Gastrocnemius medialis (tissue), 4 donors: ENCODE data around the gene TBL3.

ENCODE experiments used
- CTCF ChIP-seq, 5 experiments: fragments of 450-650 bp in 3 of 5; fragments of 200-600 bp in 2 of 5; sonication (generic) in 2 of 5; IDR thresholded peaks in 4 of 5; conservative IDR thresholded peaks in 1 of 5; 1 replicate in 4 of 5; 2 replicates in 1 of 5; pipeline ENCODE4 v1.5.1; 2016 to 2019; ENCODE audit warnings: antibody characterized with exemption in 5 of 5, mild to moderate bottlenecking in 3 of 5, moderate library complexity in 3 of 5
- POLR2A ChIP-seq, 2 donors: fragments of 450-650 bp; IDR thresholded peaks; one replicate each; pipeline ENCODE4 v1.6.1; 2017; ENCODE audit warnings: antibody characterized with exemption in 2 of 2, mild to moderate bottlenecking in 2 of 2, moderate library complexity in 2 of 2

- TF ChIP-seq CTCF (IDR thresholded peaks at IDR 0.05 in 4 of 5, conservative IDR thresholded peaks at IDR 0.05 in 1 of 5) (no peak), POLR2A (IDR thresholded peaks at IDR 0.05) (no peak)
Measured at GRCh38 chr16:1953734-1954133, 18.1 kb upstream of the TBL3 start.
